ENCODE data around the gene CD9.

DNA sequence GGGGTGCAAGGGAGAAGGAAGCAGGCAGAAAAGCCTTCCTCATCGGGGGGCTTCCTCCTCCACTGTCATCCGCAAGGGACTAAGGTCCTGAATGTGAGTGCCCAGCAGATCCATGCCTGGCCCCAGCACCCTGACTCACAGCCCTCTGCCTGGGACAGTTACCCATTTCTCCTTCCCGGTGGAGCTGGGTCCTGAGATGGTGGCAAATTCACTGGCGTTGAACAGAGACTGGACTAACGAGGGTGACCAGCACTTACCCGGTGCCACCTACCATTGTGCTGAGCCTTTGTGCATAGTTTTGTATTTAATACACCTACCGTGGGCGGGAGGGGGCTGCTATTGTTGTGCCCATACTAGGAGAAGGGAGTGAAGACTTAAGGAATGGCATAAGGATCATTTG, 79.4 kb downstream of the CD9 start:
- TF ChIP-seq, protein P1, sequence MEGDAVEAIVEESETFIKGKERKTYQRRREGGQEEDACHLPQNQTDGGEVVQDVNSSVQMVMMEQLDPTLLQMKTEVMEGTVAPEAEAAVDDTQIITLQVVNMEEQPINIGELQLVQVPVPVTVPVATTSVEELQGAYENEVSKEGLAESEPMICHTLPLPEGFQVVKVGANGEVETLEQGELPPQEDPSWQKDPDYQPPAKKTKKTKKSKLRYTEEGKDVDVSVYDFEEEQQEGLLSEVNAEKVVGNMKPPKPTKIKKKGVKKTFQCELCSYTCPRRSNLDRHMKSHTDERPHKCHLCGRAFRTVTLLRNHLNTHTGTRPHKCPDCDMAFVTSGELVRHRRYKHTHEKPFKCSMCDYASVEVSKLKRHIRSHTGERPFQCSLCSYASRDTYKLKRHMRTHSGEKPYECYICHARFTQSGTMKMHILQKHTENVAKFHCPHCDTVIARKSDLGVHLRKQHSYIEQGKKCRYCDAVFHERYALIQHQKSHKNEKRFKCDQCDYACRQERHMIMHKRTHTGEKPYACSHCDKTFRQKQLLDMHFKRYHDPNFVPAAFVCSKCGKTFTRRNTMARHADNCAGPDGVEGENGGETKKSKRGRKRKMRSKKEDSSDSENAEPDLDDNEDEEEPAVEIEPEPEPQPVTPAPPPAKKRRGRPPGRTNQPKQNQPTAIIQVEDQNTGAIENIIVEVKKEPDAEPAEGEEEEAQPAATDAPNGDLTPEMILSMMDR (conservative IDR thresholded peaks at IDR 0.05 in 1 of 2, IDR thresholded peaks at IDR 0.05 in 1 of 2; ENCODE audit: low read depth in 1 of 2, low read length in 2 of 2) = no peak
- no peak for TF ChIP-seq EZH2 (IDR thresholded peaks at IDR 0.05; ENCODE audit: low read length, missing control alignments)

Data from fibroblast of lung (primary cell).